ENCODE results near the gene ACVR2A.

GRCh38 chr2:147939313-147939712 lies 94.5 kb downstream of the ACVR2A start:
- TF ChIP-seq, protein P1, sequence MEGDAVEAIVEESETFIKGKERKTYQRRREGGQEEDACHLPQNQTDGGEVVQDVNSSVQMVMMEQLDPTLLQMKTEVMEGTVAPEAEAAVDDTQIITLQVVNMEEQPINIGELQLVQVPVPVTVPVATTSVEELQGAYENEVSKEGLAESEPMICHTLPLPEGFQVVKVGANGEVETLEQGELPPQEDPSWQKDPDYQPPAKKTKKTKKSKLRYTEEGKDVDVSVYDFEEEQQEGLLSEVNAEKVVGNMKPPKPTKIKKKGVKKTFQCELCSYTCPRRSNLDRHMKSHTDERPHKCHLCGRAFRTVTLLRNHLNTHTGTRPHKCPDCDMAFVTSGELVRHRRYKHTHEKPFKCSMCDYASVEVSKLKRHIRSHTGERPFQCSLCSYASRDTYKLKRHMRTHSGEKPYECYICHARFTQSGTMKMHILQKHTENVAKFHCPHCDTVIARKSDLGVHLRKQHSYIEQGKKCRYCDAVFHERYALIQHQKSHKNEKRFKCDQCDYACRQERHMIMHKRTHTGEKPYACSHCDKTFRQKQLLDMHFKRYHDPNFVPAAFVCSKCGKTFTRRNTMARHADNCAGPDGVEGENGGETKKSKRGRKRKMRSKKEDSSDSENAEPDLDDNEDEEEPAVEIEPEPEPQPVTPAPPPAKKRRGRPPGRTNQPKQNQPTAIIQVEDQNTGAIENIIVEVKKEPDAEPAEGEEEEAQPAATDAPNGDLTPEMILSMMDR (conservative IDR thresholded peaks at IDR 0.05 in 1 of 2, IDR thresholded peaks at IDR 0.05 in 1 of 2; ENCODE audit: extremely low read depth in 1 of 2, insufficient read depth in 1 of 2, low read depth in 1 of 2, low read length in 2 of 2): no peak
- TF ChIP-seq EZH2 (IDR thresholded peaks at IDR 0.05; ENCODE audit: borderline replicate concordance, low read length): no peak

All from mammary epithelial cell (primary cell).